Activated CD4-positive, alpha-beta T cell treated with anti-CD3 and anti-CD28 coated beads for 48 hours (primary cell): ENCODE measurements around the gene SUDS3.
"Not testable (repeated sequence)": the region's sequence is repeated elsewhere in the genome, so short reads cannot be mapped to it uniquely, and the experiment has no call there.

Source experiments
- DNase-seq: peaks from one replicate; pipeline ENCODE4 v3.0.0-alpha.2; 2020

SUDS3 gene

GRCh38 chr12:118376089-118377020 is at the start of gene SUDS3:
Gene SUDS3, plus strand, starts transcription at chr12:118376555. Its CDS starts 137 bp downstream, at chr12:118376692.
- peak; percentile 95 for DNase-seq

GRCh38 chr12:118326991-118327390 is 49.4 kb upstream of the SUDS3 start:
- no peak for DNase-seq

GRCh38 chr12:118327391-118327790 is 49.0 kb upstream of the SUDS3 start:
- DNase-seq = no peak

GRCh38 chr12:118328486-118329330 is 47.6 kb upstream of the SUDS3 start:
- no peak for DNase-seq

GRCh38 chr12:118330421-118331018 is 45.8 kb upstream of the SUDS3 start:
- no peak for DNase-seq

- DNase-seq = no peak
Measured at GRCh38 chr12:118332511-118332910, 43.8 kb upstream of the SUDS3 start.

- DNase-seq = no peak
Measured at GRCh38 chr12:118334241-118334640, 42.1 kb upstream of the SUDS3 start.

GRCh38 chr12:118334939-118335567 is 41.3 kb upstream of the SUDS3 start:
- no peak for DNase-seq

GRCh38 chr12:118336123-118336522 is 40.2 kb upstream of the SUDS3 start:
- DNase-seq = no peak

GRCh38 chr12:118337194-118337838 is 39.0 kb upstream of the SUDS3 start:
- no peak for DNase-seq

- DNase-seq = no peak
Measured at GRCh38 chr12:118342090-118342489, 34.3 kb upstream of the SUDS3 start.

GRCh38 chr12:118344829-118345228 is 31.5 kb upstream of the SUDS3 start:
- DNase-seq = no peak

- DNase-seq = no peak
Measured at GRCh38 chr12:118345355-118345754, 31.0 kb upstream of the SUDS3 start.

GRCh38 chr12:118346895-118347294 is 29.5 kb upstream of the SUDS3 start:
- no peak for DNase-seq

GRCh38 chr12:118347916-118348315 is 28.4 kb upstream of the SUDS3 start:
- no peak for DNase-seq

- no peak for DNase-seq
Measured at GRCh38 chr12:118350908-118351559, 25.3 kb upstream of the SUDS3 start.

- DNase-seq = no peak
Measured at GRCh38 chr12:118353721-118354120, 22.6 kb upstream of the SUDS3 start.

GRCh38 chr12:118354503-118354902 is 21.9 kb upstream of the SUDS3 start:
- not testable (repeated sequence) for DNase-seq

GRCh38 chr12:118354903-118355302 is 21.5 kb upstream of the SUDS3 start:
- no peak for DNase-seq

- no peak for DNase-seq
Measured at GRCh38 chr12:118355843-118356242, 20.5 kb upstream of the SUDS3 start.

GRCh38 chr12:118356809-118357256 is 19.5 kb upstream of the SUDS3 start:
- DNase-seq = no peak
